ENCODE measurements around the gene LYST. TPM values are rescaled to one million over a fixed set of nuclear protein-coding genes. Genes with fewer than 3 reads are reported as not detected.

LYST gene
- polyA plus RNA-seq, 1 donor (not counting 4 experiments of a cell fraction or from before 2014, with no cell fraction given): 24.7 TPM

- no peak overlapping the region for H3K4me3 ChIP-seq (ENCODE audit: control insufficient read depth in 2 of 3, extremely low read depth in 1 of 3, insufficient read depth in 2 of 3, low read depth in 1 of 3, low read length in 3 of 3)
These were observed 234.9 kb downstream of the LYST start for GRCh38 chr1:235631816-235632215.

DNA sequence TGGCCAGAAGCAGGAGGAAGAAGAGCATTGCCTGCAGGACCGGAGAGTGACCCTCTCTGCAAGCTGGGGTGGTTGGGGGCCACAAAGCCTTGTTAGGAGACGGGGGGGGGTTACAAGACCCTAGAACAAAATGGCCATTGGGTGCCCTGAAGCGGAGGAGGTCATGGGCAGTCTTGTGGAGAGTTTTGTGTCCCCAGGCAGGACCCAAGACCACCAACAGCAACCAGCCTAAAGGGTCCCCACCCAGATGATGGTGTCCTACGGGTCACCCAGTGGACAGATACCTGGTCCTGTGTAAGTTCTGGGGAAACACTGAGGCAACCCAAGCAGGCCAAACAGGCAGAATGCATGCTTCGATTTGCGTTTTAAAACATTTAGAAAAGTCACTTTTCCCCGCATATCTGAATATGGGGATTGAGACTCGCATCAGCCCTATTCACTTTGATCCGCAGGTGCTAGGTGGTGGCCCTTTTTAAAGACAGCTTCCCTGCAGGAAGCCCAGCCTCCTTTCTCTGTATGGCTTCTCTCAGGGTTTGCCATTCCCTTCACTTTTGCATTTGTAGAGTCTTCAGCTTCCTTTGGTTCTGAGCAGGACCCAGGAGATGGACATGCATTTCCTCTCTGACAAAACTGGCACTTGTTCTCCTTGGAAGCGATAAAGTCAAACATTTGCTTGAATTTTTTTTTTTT is 238.2 kb downstream of the LYST start:
- dilution Hi-C loops (cut with MboI; ENCODE audit: extremely low pct_ligation_motif_present, low sequenced_read_pairs): no loop called here

More at GRCh38 chr1:235631816-235632215, 234.9 kb downstream of the LYST start:
- DNase-seq (ENCODE audit: low read depth, low spot score) (no peak), FAIRE-seq (no peak)
- no peak overlapping the region for H3K9ac ChIP-seq (ENCODE audit: control insufficient read depth, extremely low read depth, insufficient read depth, low read length)
- no peaks in the 10 kb centered on the region for H3K27me3 ChIP-seq (ENCODE audit: control insufficient read depth, extremely low read depth, insufficient read depth, low read length)
- no peaks in the 10 kb centered on the region for H3K36me3 ChIP-seq (ENCODE audit: control insufficient read depth in 2 of 2, extremely low read depth in 1 of 2, insufficient read depth in 2 of 2, low read length in 2 of 2)
- no peaks in the 10 kb centered on the region for H3K79me2 ChIP-seq (ENCODE audit: control insufficient read depth, insufficient read depth, low read length)
- no peak overlapping the region for H2AFZ ChIP-seq (ENCODE audit: control insufficient read depth, low read length)
- TF ChIP-seq EZH2 (IDR thresholded peaks at IDR 0.05; ENCODE audit: low read length) (no peak), CTCF (optimal IDR thresholded peaks at IDR 0.05 in 1 of 3, IDR thresholded peaks at IDR 0.05 in 1 of 3, conservative IDR thresholded peaks at IDR 0.05 in 1 of 3; ENCODE audit: extremely low read depth in 1 of 3, insufficient read depth in 2 of 3, low read length in 3 of 3) (no peak)
- no peak overlapping the region for H3K4me2 ChIP-seq (ENCODE audit: control insufficient read depth, extremely low read depth, insufficient read depth, low read depth, low read length)
- no peaks in the 10 kb centered on the region for H3K4me1 ChIP-seq (ENCODE audit: control insufficient read depth, extremely low read depth, insufficient read depth, low read length)
- no peaks in the 10 kb centered on the region for H3K9me1 ChIP-seq (ENCODE audit: control insufficient read depth, extremely low read depth, insufficient read depth, low read length)
- no peaks in the 10 kb centered on the region for H4K20me1 ChIP-seq (ENCODE audit: control insufficient read depth, extremely low read depth, insufficient read depth, low read length)
- no peaks in the 10 kb centered on the region for H3K9me3 ChIP-seq (ENCODE audit: control insufficient read depth, low read depth, low read length)
- H3K27ac ChIP-seq (ENCODE audit: control insufficient read depth, insufficient read depth, low read length): no peak overlapping the region
- dilution Hi-C loops (cut with MboI; ENCODE audit: extremely low pct_ligation_motif_present, low sequenced_read_pairs): no loop called here

More for the DNA sequence above, 238.2 kb downstream of the LYST start:
- Histone ChIP-seq H3K79me2 (ENCODE audit: control insufficient read depth, insufficient read depth, low read length) (no peaks in the 10 kb centered on the region), H3K9ac (ENCODE audit: control insufficient read depth, extremely low read depth, insufficient read depth, low read length) (no peak overlapping the region), H3K9me1 (ENCODE audit: control insufficient read depth, extremely low read depth, insufficient read depth, low read length) (no peaks in the 10 kb centered on the region), H3K27ac (ENCODE audit: control insufficient read depth, insufficient read depth, low read length) (no peak overlapping the region), H3K27me3 (ENCODE audit: control insufficient read depth, extremely low read depth, insufficient read depth, low read length) (peaks cover 2% of the 10 kb centered on the region), H4K20me1 (ENCODE audit: control insufficient read depth, extremely low read depth, insufficient read depth, low read length) (no peaks in the 10 kb centered on the region), H3K36me3 (ENCODE audit: control insufficient read depth in 2 of 2, extremely low read depth in 1 of 2, insufficient read depth in 2 of 2, low read length in 2 of 2) (no peaks in the 10 kb centered on the region), H2AFZ (ENCODE audit: control insufficient read depth, low read length) (no peak overlapping the region), H3K9me3 (ENCODE audit: control insufficient read depth, low read depth, low read length) (no peaks in the 10 kb centered on the region), H3K4me1 (ENCODE audit: control insufficient read depth, extremely low read depth, insufficient read depth, low read length) (no peaks in the 10 kb centered on the region), H3K4me3 (ENCODE audit: control insufficient read depth in 2 of 3, extremely low read depth in 1 of 3, insufficient read depth in 2 of 3, low read depth in 1 of 3, low read length in 3 of 3) (no peak overlapping the region), H3K4me2 (ENCODE audit: control insufficient read depth, extremely low read depth, insufficient read depth, low read depth, low read length) (no peak overlapping the region)
- no peak for FAIRE-seq
- TF ChIP-seq EZH2 (IDR thresholded peaks at IDR 0.05; ENCODE audit: low read length) (no peak), CTCF (optimal IDR thresholded peaks at IDR 0.05 in 1 of 3, IDR thresholded peaks at IDR 0.05 in 1 of 3, conservative IDR thresholded peaks at IDR 0.05 in 1 of 3; ENCODE audit: extremely low read depth in 1 of 3, insufficient read depth in 2 of 3, low read length in 3 of 3) (no peak)
- no peak for DNase-seq (ENCODE audit: low read depth, low spot score)
